ENCODE measurements around the gene GSTA5.
A peak's percentile ranks its signal among the peaks of the same experiment; 100 is the strongest.
"Not testable (repeated sequence)": the region's sequence is repeated elsewhere in the genome, so short reads cannot be mapped to it uniquely, and the experiment has no call there.

Gene GSTA5

GRCh38 chr6:52858416-52858815 is 17.8 kb upstream of the GSTA5 start:
- no peak for DNase-seq (ENCODE audit: low read depth)
- H3K4me3 ChIP-seq (ENCODE audit: low read depth, low read length) = no peak overlapping the region
- TF ChIP-seq, protein P1, sequence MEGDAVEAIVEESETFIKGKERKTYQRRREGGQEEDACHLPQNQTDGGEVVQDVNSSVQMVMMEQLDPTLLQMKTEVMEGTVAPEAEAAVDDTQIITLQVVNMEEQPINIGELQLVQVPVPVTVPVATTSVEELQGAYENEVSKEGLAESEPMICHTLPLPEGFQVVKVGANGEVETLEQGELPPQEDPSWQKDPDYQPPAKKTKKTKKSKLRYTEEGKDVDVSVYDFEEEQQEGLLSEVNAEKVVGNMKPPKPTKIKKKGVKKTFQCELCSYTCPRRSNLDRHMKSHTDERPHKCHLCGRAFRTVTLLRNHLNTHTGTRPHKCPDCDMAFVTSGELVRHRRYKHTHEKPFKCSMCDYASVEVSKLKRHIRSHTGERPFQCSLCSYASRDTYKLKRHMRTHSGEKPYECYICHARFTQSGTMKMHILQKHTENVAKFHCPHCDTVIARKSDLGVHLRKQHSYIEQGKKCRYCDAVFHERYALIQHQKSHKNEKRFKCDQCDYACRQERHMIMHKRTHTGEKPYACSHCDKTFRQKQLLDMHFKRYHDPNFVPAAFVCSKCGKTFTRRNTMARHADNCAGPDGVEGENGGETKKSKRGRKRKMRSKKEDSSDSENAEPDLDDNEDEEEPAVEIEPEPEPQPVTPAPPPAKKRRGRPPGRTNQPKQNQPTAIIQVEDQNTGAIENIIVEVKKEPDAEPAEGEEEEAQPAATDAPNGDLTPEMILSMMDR (IDR thresholded peaks at IDR 0.05; ENCODE audit: insufficient read depth, low read depth, low read length, missing control alignments) = no peak

DNA sequence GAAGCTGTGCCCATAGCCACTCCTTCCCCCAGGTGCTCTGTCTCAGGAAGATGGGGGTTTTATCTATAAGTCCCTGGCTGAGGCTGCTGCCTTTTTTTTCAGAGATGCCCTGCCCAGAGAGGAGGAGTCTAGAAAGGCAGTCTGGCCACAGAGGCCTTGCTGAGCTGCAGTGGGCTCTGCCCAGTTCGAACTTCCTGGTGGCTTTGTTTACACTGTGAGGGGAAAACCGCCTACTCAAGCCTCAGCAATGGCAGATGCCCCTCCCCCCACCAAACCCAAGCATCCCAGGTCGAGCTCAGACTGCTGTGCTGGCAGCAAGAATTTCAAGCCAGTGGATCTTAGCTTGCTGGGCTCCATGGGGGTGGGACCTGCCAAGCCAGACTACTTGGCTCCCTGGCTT is 15.5 kb upstream of the GSTA5 start:
- DNase-seq (ENCODE audit: low read depth) = peak; percentile 8

DNA sequence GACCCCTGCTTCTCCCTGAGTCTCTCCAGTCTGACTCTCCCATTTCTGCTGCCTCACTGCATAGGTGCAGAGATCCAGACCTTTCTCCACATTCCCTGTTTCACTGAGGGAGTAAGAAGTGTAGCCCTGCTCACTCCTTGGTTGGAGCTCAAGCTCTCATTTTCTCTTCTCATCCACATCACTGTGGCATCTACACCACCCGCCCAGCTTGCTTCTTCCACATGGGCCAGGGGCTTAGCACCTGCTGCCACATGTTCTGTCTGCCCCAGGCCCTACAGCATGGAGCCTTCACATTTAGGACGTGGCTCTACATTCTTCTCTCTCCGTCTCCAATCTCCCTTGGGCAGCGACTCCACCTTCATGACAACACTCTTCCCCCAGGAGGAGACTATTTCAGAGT is 8.5 kb upstream of the GSTA5 start:
- no peak overlapping the region for H3K4me3 ChIP-seq (ENCODE audit: low read depth, low read length)
- no peak for DNase-seq (ENCODE audit: low read depth)
- TF ChIP-seq, protein P1 (IDR thresholded peaks at IDR 0.05; ENCODE audit: insufficient read depth, low read depth, low read length, missing control alignments) = no peak

More for the DNA sequence above, 15.5 kb upstream of the GSTA5 start:
- H3K4me3 ChIP-seq (ENCODE audit: low read depth, low read length) = not testable (repeated sequence)

DNA sequence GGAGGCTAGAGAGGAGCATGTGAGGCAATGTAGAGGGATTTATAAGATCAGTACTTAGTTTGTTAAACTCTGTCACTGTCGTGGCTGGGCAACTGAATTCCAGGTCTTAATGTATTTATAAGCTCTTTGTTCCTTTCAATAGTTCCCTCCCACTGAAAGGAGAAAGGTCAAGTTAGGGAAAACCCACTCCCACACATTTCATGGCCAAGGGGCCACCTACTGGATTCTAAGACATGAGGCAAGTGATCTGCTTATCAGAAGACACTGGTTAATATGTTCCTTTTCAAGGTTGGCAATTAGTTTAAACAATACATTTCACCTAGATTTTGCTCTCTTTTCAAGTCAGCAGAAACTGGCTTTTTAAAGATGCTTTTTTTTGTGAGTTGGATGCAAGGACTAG is 5.4 kb upstream of the GSTA5 start:
- H3K4me3 ChIP-seq (ENCODE audit: low read depth, low read length) = no peak overlapping the region
- TF ChIP-seq, protein P1 (IDR thresholded peaks at IDR 0.05; ENCODE audit: insufficient read depth, low read depth, low read length, missing control alignments) = no peak
- no peak for DNase-seq (ENCODE audit: low read depth)

DNA sequence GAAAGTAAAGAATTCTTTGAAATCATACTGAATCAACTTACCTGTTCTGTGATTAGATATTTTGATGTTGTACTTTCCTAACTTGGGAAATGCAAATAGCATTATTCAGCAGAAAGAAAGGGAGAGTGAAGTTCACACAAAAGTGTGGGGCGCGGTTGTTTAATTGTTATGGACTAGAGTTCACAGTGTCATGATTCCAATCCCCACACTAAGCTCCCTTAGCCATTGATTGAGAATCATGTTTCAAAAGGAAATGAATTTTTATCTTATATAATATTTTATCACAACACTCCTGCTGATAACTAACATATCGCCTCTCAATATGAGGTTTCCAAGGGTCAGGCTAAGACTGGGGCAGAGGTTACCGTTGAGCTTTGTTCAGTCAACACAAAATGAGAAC is 3.0 kb upstream of the GSTA5 start:
- no peak for DNase-seq (ENCODE audit: low read depth)
- TF ChIP-seq, protein P1 (IDR thresholded peaks at IDR 0.05; ENCODE audit: insufficient read depth, low read depth, low read length, missing control alignments) = no peak

DNA sequence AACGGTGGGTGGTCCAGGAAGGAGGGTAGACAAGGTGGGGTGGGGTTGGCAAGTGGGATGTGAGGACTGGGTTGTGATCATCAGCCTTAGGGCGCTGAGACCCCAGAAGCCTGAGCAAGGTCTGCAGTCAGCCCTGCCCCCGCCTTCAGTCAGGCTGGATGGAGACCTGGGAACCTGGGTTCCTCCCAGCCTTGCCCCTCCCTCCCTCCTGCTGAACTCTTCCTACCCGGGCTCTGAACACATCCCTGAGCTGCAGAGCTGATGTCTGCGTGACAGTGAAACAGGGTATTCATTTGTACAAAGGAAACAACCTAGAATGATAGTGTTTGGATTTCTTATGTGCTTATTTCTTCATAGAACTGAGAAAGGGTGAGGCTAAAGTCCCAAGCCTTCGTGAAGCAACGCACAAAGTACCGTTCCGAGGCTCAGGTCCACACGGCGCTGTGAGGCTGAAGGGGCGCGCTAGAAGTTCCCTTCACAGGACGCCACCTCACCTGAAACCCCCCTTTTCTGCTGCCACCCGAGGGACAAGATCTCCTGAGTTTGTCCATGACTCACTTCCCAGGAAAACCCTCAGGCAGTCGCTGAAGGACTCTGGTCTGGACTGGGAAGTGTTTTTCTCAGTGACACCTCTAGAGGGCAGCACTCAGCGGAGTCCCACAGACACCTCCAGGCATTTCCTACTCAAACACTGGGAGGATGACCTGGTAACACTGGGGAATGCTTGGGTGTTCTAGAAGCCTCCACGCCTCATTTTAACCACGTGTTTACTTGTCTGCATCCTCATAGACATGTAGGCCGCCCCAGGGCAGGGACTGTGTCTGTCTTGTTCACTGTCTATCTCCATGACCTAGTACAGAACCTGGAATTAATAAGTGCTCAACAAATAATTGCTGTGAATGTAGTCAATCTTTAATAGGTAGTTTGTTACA is 1.2 kb downstream of the GSTA5 start:
- DNase-seq (ENCODE audit: low read depth) = peak; percentile 46
- no peak overlapping the region for H3K4me3 ChIP-seq (ENCODE audit: low read depth, low read length)
- TF ChIP-seq, protein P1 (IDR thresholded peaks at IDR 0.05; ENCODE audit: insufficient read depth, low read depth, low read length, missing control alignments) = peak; percentile 74

More for the DNA sequence above, 3.0 kb upstream of the GSTA5 start:
- H3K4me3 ChIP-seq (ENCODE audit: low read depth, low read length) = no peak overlapping the region

DNA sequence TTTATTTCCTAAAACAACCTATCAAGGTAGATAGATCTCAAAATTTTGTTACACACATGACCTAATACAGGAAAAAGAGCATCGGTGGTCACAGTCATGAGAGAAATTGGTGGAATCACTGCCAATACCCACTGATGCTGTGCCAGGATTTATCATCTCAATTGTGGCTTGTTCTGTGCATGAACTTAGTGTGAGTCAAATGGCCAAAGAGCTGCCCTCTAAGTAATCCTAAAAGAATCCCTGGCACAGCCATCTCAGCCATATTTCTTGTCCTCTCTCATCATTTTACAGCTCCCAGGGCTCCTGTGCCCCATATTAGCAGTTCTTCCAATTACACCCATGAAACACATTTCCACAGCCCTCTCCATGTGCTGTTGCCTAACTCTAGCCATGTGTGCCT is 6.1 kb downstream of the GSTA5 start:
- H3K4me3 ChIP-seq (ENCODE audit: low read depth, low read length) = no peak overlapping the region
- no peak for DNase-seq (ENCODE audit: low read depth)
- TF ChIP-seq, protein P1 (IDR thresholded peaks at IDR 0.05; ENCODE audit: insufficient read depth, low read depth, low read length, missing control alignments) = no peak

GRCh38 chr6:52830869-52831268 is 9.7 kb downstream of the GSTA5 start:
- not testable (repeated sequence) for H3K4me3 ChIP-seq (ENCODE audit: low read depth, low read length); DNase-seq (ENCODE audit: low read depth)
